ENCODE data around the gene AMN1.

DNA sequence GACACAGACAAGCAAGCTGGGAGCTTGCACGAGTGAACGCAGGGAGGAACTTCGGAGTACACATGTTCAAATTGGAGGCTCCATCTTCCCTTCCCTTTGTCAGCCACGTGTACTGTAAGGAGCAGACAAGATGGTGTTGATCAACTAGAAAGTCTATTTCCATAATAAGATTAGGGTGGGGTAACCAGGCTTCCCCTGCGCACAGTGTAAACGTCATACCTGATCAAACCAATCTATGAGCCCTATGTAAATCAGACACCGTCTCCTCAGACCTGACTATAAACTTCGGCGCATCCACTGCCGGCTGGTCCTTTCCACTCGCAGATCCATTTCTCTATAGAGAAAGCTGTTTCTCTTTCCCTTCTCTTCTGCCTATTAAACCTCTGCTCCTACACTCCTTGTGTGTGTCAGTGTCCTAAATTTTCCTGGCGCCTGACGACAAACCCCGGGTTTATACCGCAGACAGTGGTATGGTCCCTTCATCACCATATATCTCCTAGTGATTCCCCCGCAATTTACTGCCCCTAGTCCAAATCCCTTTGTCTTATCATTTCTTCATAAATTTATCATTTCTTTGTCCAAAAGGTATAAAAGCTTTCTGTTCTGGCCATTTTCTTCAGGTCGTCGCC is 76.8 kb downstream of the AMN1 start:
- TF ChIP-seq HIVEP1 (CRISPR knock-in tag; IDR thresholded peaks at IDR 0.05) (no peak), ZNF292 (CRISPR knock-in tag; IDR thresholded peaks at IDR 0.05; ENCODE audit: borderline replicate concordance, low read depth) (no peak), CHD2 (IDR thresholded peaks at IDR 0.05; ENCODE audit: low read depth, low read length) (no peak), POLR2A (IDR thresholded peaks at IDR 0.05; ENCODE audit: insufficient read depth in 1 of 2, low read depth in 2 of 2, low read length in 2 of 2) (no peak), ZNF672 (CRISPR knock-in tag; IDR thresholded peaks at IDR 0.05) (no peak), HMG20B (CRISPR knock-in tag; conservative IDR thresholded peaks at IDR 0.05) (no peak)
- TF ChIP-seq, protein P1, sequence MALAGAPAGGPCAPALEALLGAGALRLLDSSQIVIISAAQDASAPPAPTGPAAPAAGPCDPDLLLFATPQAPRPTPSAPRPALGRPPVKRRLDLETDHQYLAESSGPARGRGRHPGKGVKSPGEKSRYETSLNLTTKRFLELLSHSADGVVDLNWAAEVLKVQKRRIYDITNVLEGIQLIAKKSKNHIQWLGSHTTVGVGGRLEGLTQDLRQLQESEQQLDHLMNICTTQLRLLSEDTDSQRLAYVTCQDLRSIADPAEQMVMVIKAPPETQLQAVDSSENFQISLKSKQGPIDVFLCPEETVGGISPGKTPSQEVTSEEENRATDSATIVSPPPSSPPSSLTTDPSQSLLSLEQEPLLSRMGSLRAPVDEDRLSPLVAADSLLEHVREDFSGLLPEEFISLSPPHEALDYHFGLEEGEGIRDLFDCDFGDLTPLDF (CRISPR knock-in tag; IDR thresholded peaks at IDR 0.05) = no peak

All from HepG2 (cell line).